Peyer's patch (tissue), 4 donors: Measurements from ENCODE around the gene BCL2L12. TPM values are rescaled to one million over a fixed set of nuclear protein-coding genes. Genes with fewer than 3 reads are reported as not detected.
A peak's percentile ranks its signal among the peaks of the same experiment; 100 is the strongest.

Experiments used
- DNase-seq, 3 donors: peaks; one replicate each; pipeline ENCODE4 v3.0.0-alpha.2; 2017 to 2019
- H3K27ac ChIP-seq, 4 donors: fragments of 200-600 bp; sonication (generic); one replicate each; pipeline ENCODE4 v1.5.1; 2016 to 2019
- H3K27me3 ChIP-seq, 2 donors: fragments of 200-600 bp; sonication (generic); one replicate each; pipeline ENCODE4 v1.5.1; 2019
- H3K36me3 ChIP-seq, 3 donors: fragments of 200-600 bp; sonication (generic); one replicate each; pipeline ENCODE4 v1.5.1; 2016 to 2019
- H3K4me1 ChIP-seq, 4 donors: fragments of 200-600 bp; sonication (generic); one replicate each; pipeline ENCODE4 v1.5.1; 2016 to 2019
- H3K4me3 ChIP-seq, 4 donors: fragments of 200-600 bp; sonication (generic); 1 replicate in 3 of 4; 2 replicates in 1 of 4; pipeline ENCODE4 v1.5.1; 2016 to 2019; ENCODE audit warnings: mild to moderate bottlenecking in 1 of 4
- H3K9me3 ChIP-seq, 4 donors: fragments of 200-600 bp; sonication (generic); one replicate each; pipeline ENCODE4 v1.5.1; 2016 to 2019; ENCODE audit warnings: mild to moderate bottlenecking in 1 of 4
- CTCF ChIP-seq, 6 experiments: fragments of 450-650 bp in 4 of 6; fragments of 200-600 bp in 2 of 6; sonication (generic) in 1 of 6; IDR thresholded peaks; one replicate each; pipeline ENCODE4 v1.5.1; 2017 to 2019; ENCODE audit warnings: antibody characterized with exemption in 6 of 6, mild to moderate bottlenecking in 3 of 6, moderate library complexity in 1 of 6
- POLR2A ChIP-seq, 2 donors: fragments of 450-650 bp; IDR thresholded peaks; one replicate each; pipeline ENCODE4 v1.5.1; 2017; ENCODE audit warnings: antibody characterized with exemption in 2 of 2, mild to moderate bottlenecking in 2 of 2, moderate library complexity in 2 of 2
- total RNA-seq, 4 donors: library from RNA; depleted of rRNA; stranded (reverse); fragments of >200 nt; gene quantifications; one replicate each; pipeline ENCODE4 v1.1.0, GENCODE V29; 2016

Gene BCL2L12
- total RNA-seq, 4 donors from 2014 or later = 5.3 to 28.9 (median 12.2) TPM

GRCh38 chr19:49640113-49640898 is 25.4 kb upstream of the BCL2L12 start, which contains the start of gene RRAS:
Gene RRAS (minus strand): TSS chr19:49640143. CDS start chr19:49640098, 45 bp downstream.
- peak; percentile 99 to 100 (median 100) for DNase-seq
- H3K9me3 ChIP-seq = no peaks in the 10 kb centered on the region
- peak within 1 kb of the TSS; percentile 66 to 87 (median 76) for H3K4me3 ChIP-seq
- TF ChIP-seq POLR2A (IDR thresholded peaks at IDR 0.05) = peak; percentile 85 to 96
- peak in 1 of 6 experiments; percentile 3 for TF ChIP-seq CTCF (IDR thresholded peaks at IDR 0.05)
- H3K27me3 ChIP-seq = no peaks in the 10 kb centered on the region
- H3K4me1 ChIP-seq = peaks cover 0 to 36% (median 0%) of the 10 kb centered on the region in 4 donors
- H3K36me3 ChIP-seq = peaks cover 0 to 6% (median 0%) of the 10 kb centered on the region in 3 donors
- peak within 1 kb of the TSS; percentile 85 to 98 (median 96) for H3K27ac ChIP-seq

- H3K36me3 ChIP-seq = peaks cover 0 to 22% (median 0%) of the 10 kb centered on the region in 3 donors
- no peaks in the 10 kb centered on the region for H3K27me3 ChIP-seq
- no peak for TF ChIP-seq CTCF (IDR thresholded peaks at IDR 0.05)
- peak; percentile 88 to 99 for TF ChIP-seq POLR2A (IDR thresholded peaks at IDR 0.05)
- peak within 1 kb of the TSS; percentile 66 to 97 (median 83) for H3K4me3 ChIP-seq
- DNase-seq = peak; percentile 99 to 100 (median 99)
- peaks cover 0 to 36% (median 0%) of the 10 kb centered on the region in 4 donors for H3K4me1 ChIP-seq
- H3K9me3 ChIP-seq = no peaks in the 10 kb centered on the region
- peak within 1 kb of the TSS; percentile 85 to 98 (median 96) for H3K27ac ChIP-seq
Measured at GRCh38 chr19:49641688-49642491, 23.8 kb upstream of the BCL2L12 start, which contains the start of gene SCAF1. Gene SCAF1 (plus strand): TSS chr19:49642209. CDS start chr19:49645027, 2,818 bp downstream.

- no peak for DNase-seq
- peaks cover 0 to 29% (median 0%) of the 10 kb centered on the region in 3 donors for H3K36me3 ChIP-seq
- no peaks in the 10 kb centered on the region for H3K9me3 ChIP-seq
- no peaks in the 10 kb centered on the region for H3K27me3 ChIP-seq
- H3K4me3 ChIP-seq = peak overlapping the region; percentile 66 to 97 (median 83)
- TF ChIP-seq CTCF (IDR thresholded peaks at IDR 0.05) (no peak), POLR2A (IDR thresholded peaks at IDR 0.05) (no peak)
- peak overlapping the region; percentile 85 to 98 (median 95) for H3K27ac ChIP-seq
- peaks cover 0 to 36% (median 0%) of the 10 kb centered on the region in 4 donors for H3K4me1 ChIP-seq
Measured at GRCh38 chr19:49642492-49643035, 23.2 kb upstream of the BCL2L12 start.

GRCh38 chr19:49643466-49643865 is 22.3 kb upstream of the BCL2L12 start:
- H3K27me3 ChIP-seq = no peaks in the 10 kb centered on the region
- no peak for DNase-seq
- no peak overlapping the region for H3K27ac ChIP-seq
- H3K4me1 ChIP-seq = peaks cover 0 to 31% (median 0%) of the 10 kb centered on the region in 4 donors
- H3K36me3 ChIP-seq = peaks cover 0 to 38% (median 0%) of the 10 kb centered on the region in 3 donors
- no peaks in the 10 kb centered on the region for H3K9me3 ChIP-seq
- peak overlapping the region in 1 of 4 donors; percentile 78 for H3K4me3 ChIP-seq
- no peak for TF ChIP-seq CTCF (IDR thresholded peaks at IDR 0.05)
- no peak for TF ChIP-seq POLR2A (IDR thresholded peaks at IDR 0.05)

GRCh38 chr19:49645592-49645991 is 20.1 kb upstream of the BCL2L12 start:
- peaks cover 0 to 59% (median 0%) of the 10 kb centered on the region in 3 donors for H3K36me3 ChIP-seq
- H3K9me3 ChIP-seq = no peaks in the 10 kb centered on the region
- DNase-seq = no peak
- H3K27me3 ChIP-seq = no peaks in the 10 kb centered on the region
- peaks cover 0 to 18% (median 0%) of the 10 kb centered on the region in 4 donors for H3K4me1 ChIP-seq
- no peak for TF ChIP-seq CTCF (IDR thresholded peaks at IDR 0.05)
- TF ChIP-seq POLR2A (IDR thresholded peaks at IDR 0.05) = no peak
- no peak overlapping the region for H3K4me3 ChIP-seq
- H3K27ac ChIP-seq = no peak overlapping the region
